Ureter (tissue), 1 donor: ENCODE measurements around the gene PTPRT. TPM values are rescaled to one million over a fixed set of nuclear protein-coding genes. Genes with fewer than 3 reads are reported as not detected.

Experiments
- DNase-seq: peaks from one replicate; pipeline ENCODE4 v3.0.0-alpha.2; 2020; ENCODE audit warnings: low spot score
- total RNA-seq: library from RNA; stranded (reverse); gene quantifications from one replicate; pipeline ENCODE4 v1.2.4, GENCODE V29; 2023
- donor health status: DM: yes; HTN: yes; CAD: no.

PTPRT gene
- total RNA-seq, 1 donor from 2014 or later, result 0.10 TPM

DNA sequence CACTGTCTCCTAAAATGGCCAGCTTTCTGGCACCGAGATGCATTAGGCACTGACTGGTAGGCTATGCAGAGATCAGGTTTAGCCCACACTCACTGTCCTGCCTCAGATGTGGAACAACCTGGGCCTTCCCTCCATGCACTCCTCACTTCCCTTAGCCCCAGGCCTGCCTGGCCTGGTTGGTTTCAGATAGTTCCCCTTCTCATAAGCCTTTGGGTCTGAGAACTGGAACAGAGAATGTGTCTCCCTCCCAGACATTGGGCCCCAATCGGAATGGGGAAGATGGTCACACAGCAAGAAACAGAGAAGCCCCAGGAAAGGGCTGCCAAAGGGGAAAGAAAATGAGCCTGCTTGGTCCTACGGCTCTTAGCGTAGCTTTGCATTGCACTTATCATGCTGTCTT lies 809.4 kb downstream of the PTPRT start:
- no peak for DNase-seq

DNA sequence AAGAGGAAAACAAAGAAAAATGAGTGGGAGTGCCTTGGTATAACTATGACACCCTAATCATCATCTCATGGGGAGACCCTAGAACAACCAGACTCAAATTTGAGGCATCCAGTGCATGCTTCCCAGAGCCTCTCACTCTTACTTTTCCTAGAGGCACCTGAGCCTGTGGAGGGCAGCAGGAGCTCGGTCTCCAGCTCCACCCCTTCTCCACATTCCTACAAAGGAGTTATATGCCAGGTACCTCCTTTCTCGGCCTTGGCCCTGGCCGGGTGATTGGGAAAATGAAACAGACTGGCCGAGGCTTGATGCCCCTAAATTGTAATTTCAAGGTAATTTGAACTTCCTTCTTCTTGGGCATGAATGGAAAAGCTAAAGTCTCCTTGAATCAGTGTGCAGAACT lies 810.3 kb downstream of the PTPRT start:
- DNase-seq, result no peak

DNA sequence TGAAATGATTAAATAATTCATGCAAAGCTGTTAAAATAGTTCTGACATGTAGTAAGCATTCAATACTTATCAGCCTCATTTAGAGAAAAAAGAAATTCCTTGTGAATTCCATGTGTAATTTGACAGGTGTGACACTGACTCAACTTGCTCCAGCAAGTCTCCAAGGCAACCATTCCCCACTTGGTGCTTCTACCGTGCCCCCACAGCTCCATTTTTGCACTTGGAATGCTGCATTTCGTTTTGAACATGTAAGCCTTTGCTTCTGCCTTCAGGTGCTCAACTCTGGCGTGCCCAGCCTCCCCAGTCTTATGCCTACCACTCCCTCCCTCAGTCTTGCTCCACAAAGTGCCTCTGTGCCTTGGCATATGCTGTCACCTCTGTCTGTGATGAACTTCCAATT lies 810.9 kb downstream of the PTPRT start:
- DNase-seq, result no peak

GRCh38 chr20:42376131-42376530 lies 813.6 kb downstream of the PTPRT start:
- DNase-seq, result no peak

DNA sequence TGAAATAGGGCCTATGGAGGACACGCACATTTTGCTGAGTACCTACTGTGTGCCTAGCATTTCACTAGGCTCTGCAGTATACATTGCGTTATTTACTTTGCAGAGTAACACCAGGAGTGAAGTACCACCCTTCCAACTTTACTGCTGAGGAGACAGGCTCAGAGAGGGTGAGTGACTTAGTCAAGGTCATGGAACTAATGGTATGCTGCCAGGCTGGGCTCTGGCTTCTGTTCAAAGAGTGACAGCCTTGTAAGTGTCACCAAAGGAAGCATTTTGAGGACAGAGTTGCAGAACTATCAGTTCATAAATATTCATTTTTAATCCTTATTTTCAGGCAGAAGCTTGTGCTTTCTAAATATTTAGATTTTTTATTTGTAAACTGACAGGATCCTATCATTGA lies 816.7 kb downstream of the PTPRT start:
- no peak for DNase-seq

GRCh38 chr20:42370075-42370474 lies 819.6 kb downstream of the PTPRT start:
- DNase-seq, result no peak

DNA sequence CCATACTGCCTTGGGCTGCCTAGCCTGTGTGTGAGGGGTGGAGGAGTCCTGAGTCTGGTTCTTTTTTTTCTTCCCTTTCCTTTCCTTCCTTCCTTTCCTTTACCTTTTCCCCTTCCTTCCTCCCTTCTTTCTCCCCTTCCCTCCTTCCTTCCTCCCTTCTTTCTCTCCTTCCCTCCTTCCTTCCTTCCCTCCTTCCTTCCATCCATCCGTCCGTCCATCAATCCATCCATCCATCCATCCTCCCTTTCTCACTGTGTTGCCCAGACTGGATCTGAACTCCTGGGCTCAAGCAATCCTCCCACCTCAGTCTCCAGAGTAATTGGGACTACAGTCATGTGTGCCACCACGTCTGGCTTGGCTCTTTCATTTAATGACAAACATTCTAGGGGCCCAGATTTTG lies 820.8 kb downstream of the PTPRT start:
- DNase-seq, result no peak

GRCh38 chr20:42366626-42367025 lies 823.1 kb downstream of the PTPRT start:
- no peak for DNase-seq

GRCh38 chr20:42364446-42364845 lies 825.3 kb downstream of the PTPRT start:
- DNase-seq, result no peak

DNA sequence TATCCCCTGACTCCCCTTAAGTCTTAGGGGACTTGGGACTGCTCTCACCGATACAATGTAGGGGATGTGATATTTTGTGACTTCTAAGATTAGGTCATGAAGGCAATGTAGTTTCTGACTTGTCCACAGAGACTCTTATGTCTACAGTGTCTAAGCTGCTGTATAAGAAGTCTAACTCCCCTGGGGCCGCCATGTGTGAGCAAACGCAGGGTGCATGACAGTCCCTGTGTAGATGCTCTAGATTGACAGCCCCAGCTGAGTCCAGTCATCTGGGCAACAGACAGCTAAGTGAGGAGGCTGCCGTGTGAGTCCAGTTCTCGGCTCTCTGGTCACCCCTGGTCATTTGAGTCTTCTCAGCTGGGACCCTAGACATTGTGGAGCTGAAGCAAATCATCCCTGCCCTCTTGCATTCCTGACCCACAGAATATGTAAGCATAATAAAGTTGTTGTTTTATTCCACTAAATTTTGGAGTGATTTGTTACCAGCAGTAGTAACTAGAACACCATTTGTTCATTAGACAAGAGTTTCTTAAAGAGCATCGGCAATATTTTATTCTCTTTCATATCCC lies 828.2 kb downstream of the PTPRT start:
- DNase-seq, result no peak

DNA sequence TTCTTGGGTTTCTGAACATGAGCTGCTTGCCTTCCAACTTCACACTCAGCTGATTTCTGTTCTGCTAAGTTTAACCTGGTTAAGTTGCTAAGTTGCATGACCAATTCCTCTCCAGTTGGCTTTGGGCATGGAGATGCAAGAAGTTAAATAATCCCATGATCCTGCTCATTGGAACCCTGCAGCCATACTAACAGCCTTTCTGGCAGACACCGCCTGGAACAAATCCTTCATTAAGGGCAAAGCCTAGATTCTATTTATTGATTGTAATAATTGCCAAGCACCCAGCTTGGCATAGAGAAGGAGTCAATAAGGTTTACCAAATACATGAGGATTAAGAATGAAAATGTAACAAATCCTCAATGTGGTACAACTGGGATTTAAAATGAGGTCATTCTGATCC lies 829.1 kb downstream of the PTPRT start:
- no peak for DNase-seq

- no peak for DNase-seq
These were observed 830.1 kb downstream of the PTPRT start for GRCh38 chr20:42359617-42360016.

GRCh38 chr20:42352096-42352495 lies 837.6 kb downstream of the PTPRT start:
- DNase-seq, result no peak

- DNase-seq, result no peak
These were observed 839.2 kb downstream of the PTPRT start for GRCh38 chr20:42350521-42350920.

DNA sequence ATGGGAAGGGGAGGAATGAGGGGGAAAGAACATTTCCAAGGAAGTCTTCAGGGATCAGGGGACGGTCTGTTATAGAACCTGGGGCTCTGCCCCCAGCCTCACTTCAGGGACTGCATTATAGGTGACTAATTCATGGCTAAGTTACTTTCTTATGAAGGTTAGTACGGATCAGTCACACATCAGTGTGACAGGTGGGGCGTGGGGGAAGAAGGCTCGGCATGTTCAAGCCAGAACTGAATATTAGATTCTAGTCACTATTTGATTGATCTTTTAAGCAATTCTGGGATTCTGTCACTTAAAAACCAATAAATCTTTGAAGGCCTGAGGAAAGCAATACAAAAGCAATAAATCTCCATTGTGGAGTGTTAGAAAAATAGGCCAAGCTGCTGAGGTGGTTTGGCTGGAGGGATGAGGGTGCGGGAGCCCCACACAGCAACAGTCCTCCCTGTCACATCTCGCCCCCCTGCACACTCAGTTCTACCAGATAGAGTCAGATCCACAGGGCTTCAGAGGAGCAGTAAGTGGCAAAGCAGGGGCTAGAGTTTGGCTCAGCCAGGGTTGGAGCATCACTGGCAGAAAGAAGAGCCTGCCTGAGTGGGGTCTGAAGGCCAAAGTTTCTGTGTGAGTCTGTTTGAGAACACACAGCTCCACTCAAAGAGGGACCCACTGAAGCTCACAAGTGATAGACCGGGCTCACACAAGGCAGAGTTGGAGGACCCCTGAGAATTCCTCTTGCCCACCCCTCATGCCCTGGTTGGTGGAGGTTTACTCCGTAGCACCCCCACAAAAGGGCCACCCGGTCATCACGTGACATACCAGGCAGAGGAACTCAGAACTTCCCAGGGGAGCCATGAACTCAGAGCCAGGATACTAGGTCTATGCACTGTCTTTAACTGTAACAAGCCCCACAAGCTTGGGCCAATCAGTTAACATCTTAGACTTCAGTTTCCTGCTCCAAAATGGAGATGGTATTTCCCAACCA lies 843.2 kb downstream of the PTPRT start:
- no peak for DNase-seq

- DNase-seq, result no peak
These were observed 848.1 kb downstream of the PTPRT start for GRCh38 chr20:42341654-42342053.

GRCh38 chr20:42340368-42340767 lies 849.3 kb downstream of the PTPRT start:
- DNase-seq, result no peak

DNA sequence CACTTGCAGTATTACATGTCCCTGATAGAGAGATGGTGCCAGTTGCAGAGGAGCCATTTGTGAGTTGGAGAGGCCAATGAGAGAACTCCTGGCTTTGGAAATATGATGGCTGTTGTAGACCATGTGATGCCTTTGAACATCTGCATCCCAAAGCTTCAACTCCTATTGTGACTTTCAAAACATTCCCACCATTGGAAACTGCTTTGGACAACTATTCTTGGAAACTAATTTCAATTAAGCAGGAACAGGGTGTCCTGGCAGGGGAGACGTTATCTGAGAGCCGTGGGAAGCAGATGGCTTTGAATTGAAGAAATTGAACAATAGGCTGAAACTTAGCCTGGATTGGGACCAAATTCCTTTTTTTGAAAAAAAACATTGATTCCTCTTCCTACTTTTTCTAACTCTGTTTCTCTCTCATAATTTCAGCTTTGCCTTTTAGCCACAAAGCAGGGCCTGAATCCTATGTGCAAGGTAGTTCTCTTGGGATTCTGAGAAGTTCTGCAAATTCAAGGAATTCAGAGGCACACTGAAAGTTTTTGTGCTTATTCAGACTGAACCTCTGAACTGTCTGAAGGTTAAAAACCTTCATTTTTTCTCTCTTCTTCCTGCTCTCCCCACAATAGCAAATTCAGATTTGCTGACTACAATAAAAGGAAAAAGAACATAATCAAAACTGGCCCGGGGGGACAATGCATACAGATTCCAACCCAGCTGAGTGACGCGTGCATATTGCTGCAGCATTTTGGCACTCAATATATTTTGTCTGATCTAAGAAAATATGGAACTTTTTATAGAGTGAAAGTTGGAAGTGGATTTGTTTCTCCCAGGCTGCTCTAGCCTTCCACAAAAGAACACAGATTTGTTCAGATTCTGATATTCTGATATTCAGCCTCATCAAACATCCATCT lies 851.2 kb downstream of the PTPRT start:
- DNase-seq, result no peak

- no peak for DNase-seq
These were observed 853.1 kb downstream of the PTPRT start for GRCh38 chr20:42336576-42336975.

GRCh38 chr20:42319252-42320013 lies 870.3 kb downstream of the PTPRT start:
- DNase-seq, result no peak

DNA sequence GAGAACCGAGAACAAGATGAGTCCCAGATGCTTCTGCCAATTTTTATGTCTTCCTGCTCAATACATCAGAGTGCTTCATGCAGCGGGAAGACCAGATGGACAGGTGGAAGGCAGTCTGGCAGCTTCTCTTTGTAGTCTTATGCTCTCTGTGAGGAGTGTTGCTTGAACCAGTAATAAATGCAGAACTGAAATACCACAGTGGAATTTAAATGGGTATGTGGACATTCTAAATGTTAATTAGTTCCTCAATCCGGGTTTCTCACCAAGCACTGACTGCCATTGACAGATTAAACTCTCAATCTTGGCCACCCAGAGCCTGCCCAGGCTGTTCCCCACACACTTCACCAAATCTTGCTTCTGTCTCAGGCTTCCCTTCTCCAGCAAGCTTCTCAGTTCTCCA lies 876.0 kb downstream of the PTPRT start:
- no peak for DNase-seq

GRCh38 chr20:42309050-42309449 lies 880.7 kb downstream of the PTPRT start:
- no peak for DNase-seq
